ENCODE measurements around the gene HECTD4. TPM values are rescaled to one million over a fixed set of nuclear protein-coding genes. Genes with fewer than 3 reads are reported as not detected.
"Not testable (repeated sequence)": the region's sequence is repeated elsewhere in the genome, so short reads cannot be mapped to it uniquely, and the experiment has no call there.

The HECTD4 gene
- total RNA-seq, 1 donor from 2014 or later = 28.2 TPM

DNA sequence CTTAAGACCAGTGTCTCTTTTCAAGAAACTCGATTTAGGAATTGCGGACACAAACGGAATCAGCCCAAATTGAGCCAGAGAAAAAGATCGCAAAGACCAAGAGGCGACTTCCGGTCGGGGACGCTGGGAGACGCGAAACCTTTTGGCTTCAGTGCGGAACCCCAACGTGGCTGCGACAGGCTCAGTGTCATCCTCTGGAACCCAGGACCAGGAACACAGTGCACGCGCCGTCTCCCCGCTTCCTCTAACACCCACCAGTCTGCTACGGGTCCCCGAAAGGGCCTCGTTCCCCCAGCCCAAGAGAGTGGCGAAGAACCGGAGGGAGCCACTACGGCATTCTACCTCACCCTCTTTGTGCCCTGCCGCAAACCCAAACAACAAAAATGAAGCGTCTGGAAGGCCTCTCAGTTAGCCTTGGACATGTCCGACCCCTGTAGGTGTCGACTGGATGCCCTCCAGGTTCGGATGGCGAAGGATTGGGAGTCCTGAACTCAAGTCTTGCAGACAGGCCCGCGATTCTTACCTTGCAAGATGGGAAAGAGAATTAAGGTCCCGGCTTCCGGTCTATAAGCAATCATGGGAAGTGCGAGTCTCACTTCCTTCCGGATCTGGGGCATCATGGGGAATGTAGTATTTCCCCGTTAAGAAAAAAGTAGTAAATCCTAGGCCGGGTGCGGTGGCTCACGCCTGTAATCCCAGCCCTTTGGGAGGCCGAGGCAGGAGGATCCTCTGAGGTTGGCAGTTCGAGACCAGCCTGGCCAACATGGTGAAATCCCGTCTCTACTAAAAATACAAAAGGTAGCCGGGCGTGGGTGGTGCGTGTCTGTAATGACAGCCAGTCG, 27.1 kb upstream of the HECTD4 start, which contains the start of gene RPL6:
Gene RPL6, minus strand, starts transcription at position 542 of the 842 bp plus-strand sequence. CDS start 949 bp downstream, outside the sequence.
- DNase-seq (ENCODE audit: low spot score) = peak; percentile 87
- intact Hi-C loops (cut with DNase I) = no loop called here

DNA sequence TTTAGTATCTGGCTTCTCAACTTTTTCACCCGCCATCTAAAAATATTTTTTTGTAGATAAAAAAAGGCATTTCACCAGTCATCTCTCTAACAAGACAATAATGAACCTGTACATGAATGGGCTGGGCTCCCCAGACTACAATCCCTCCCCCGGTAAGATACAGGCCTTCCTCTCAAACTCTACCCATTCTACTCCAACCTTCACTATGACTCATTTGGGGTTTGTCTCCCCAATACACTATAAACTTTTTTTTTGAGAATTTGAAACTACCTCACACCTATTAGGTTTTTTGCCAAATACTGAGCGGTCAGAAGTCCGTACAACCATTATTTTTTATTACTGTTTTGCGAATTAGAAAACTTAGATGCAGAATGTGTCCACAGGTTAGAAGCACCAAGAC, 26.4 kb upstream of the HECTD4 start:
- no peak for DNase-seq (ENCODE audit: low spot score)
- intact Hi-C loops (cut with DNase I) = no loop called here

DNA sequence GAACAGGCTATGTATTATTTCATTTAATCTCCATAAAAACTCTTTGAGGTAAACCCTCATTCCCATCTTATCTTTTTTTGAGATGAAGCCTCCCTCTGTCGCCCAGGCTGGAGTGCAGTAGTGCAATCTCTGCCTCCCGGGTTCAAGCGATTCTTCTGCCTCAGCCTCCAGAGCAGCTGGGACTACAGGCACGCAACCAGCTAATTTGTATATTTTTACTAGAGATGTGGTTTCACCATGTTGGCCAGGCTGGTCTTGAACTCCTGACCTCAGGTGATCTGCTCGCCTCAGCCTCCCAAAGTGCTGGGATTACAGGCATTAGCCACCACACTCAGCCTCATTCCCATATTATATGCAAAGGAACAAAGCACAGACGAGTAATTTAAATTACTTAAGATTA, 25.5 kb upstream of the HECTD4 start:
- DNase-seq (ENCODE audit: low spot score); intact Hi-C loops (cut with DNase I): not testable (repeated sequence)

DNA sequence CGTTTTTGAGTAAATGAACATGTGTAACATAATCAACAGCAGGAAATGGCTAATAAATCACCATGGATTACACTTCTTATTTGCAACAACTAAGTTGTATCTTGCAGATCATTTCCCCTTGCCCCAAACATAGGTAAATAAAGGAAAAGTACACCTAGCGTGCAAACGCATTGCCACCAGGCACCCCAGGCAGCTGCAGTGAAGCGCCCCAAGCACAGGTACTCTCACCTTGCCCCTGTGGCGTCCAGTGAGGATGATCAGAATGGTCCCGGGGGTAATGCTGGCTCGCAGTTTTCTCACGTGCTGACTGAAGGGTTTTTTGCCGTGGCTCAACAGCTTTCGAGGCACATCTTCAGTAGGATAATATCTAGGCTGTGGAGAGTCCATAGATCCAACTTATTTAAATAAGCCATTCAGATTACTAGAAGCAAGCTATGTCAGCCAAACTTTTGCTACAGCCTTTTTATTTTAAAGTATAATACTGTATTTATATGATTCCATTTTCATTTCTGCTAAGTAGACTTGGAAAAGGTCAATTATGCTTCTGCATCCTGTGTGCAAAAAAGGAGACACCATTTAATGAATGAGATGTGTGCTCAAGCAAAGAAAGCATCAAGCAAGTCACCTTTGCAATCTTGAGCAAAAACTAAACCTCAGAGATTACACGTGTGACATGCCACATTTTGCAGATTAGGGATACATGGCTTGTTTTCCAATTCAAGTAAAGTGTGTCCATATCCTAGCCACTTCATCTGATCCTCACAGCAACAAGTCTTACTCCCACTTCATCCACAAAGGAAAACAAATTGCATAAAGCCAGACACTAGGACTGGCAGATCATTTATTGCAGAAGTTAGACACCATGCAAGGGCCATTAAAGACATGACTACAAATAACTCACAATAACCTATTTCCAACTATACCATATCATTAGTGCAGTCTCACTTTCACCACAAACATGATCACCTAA, 24.6 kb upstream of the HECTD4 start:
- DNase-seq (ENCODE audit: low spot score) = no peak
- intact Hi-C loops (cut with DNase I) = no loop called here

DNA sequence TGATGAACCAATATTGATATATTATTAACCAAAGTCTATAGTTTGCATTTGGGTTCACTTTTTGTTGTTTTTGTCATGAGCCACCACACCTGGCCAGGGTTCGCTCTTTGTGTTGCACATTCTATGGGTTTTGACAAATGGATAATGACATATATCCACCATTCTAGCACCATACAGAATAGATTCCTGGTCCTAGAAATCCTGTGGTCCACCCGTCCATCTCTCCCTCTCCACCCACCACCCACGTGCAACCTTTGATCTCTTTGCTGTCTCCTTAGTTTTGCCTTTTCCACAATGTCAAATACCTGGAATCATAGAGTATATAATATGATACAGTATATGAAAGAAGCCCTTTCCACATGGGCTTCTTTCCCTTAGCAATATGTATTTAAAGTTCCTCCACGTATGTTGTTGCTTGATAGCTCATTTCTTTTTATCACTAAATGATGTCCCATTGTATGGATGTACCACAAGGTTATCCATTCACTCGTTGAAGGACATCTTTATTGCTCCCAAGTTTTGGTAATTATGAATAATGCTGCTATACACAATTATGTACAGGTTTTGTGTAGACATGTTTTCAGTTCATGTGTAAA, 19.8 kb upstream of the HECTD4 start:
- no peak for DNase-seq (ENCODE audit: low spot score)
- intact Hi-C loops (cut with DNase I) = no loop called here

DNA sequence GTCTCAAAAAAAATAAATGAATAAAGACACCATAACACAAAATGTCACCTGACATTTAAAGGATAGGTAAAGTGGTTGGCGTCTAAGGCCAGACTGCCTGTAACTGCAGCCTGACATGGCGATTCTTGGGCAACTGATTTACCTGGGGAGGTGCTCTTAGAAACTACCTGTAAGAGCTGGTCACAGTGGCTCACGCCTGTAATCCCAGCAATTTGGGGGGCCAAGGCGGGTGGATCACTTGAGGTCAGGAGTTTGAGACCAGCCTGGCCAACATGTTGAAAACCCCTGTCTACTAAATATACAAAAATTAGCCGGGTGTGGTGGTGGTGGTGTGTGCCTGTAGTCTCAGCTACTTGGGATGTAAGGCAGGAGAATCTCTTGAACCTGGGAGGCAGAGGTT, 18.8 kb upstream of the HECTD4 start:
- no peak for DNase-seq (ENCODE audit: low spot score)
- intact Hi-C loops (cut with DNase I) = no loop called here

DNA sequence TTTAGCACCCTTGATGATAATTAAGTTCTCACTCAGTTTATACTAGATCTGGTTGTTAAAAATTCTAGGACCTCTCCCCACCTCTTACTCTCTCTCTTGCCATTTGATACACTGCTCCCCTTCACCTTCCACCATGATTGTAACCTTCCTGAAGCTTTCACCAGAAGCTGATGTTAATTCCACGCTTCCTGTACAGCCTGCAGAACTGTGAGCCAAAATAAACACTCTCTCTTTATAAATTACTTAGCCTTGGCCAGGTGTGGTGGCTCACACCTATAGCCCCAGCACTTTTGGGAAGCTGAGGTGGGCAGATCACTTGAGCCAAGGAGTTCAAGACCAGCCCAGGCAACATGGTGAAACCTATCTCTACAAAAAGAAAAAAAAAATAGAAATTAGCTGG, 11.1 kb upstream of the HECTD4 start:
- DNase-seq (ENCODE audit: low spot score) = no peak
- intact Hi-C loops (cut with DNase I) = no loop called here

DNA sequence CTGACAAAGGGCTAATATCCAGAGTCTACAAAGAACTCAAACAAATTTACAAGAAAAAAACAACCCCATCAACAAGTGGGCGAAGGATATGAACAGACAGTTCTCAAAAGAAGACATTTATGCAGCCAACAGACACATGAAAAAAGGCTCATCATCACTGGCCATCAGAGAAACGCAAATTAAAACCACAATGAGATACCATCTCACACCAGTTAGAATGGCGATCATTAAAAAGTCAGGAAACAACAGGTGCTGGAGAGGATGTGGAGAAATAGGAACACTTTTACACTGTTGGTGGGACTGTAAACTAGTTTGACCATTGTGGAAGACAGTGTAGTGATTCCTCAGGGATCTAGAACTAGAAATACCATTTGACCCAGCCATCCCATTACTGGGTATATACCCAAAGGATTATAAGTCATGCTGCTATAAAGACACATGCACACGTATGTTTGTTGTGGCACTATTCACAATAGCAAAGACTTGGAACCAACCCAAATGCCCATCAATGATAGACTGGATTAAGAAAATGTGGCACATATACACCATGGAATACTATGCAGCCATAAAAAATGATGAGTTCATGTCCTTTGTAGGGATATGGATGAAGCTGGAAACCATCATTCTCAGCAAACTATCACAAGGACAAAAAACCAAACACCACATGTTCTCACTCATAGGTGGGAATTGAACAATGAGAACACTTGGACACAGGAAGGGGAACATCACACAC, 7.9 kb upstream of the HECTD4 start:
- not testable (repeated sequence) for DNase-seq (ENCODE audit: low spot score)
- intact Hi-C loops (cut with DNase I) = loop anchor here (10.0 kb wide), 1 partner anchor 95 kb away; no protein-coding TSS in a partner anchor

DNA sequence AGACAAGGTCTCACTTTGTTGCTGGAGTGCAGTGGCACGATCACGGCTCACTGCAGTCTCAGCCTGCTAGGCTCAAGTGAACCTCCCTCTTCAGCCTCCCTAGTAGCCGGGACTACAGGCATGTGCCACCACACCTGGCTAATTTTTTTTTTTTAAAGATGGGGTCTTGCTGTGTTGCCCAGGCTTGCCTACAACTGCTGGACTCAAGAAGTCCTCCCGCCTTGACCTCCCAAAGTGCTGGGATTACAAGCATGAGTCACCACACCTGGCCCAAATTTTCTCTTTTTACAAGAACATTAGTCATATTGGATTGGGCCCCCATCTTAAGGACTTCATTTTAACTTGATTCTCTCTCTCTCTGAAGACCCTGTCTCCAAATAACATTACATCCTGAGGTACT, 7.0 kb upstream of the HECTD4 start:
- intact Hi-C loops (cut with DNase I) = loop anchor here (10.0 kb wide), 1 partner anchor 94 kb away; no protein-coding TSS in a partner anchor
- DNase-seq (ENCODE audit: low spot score) = no peak

DNA sequence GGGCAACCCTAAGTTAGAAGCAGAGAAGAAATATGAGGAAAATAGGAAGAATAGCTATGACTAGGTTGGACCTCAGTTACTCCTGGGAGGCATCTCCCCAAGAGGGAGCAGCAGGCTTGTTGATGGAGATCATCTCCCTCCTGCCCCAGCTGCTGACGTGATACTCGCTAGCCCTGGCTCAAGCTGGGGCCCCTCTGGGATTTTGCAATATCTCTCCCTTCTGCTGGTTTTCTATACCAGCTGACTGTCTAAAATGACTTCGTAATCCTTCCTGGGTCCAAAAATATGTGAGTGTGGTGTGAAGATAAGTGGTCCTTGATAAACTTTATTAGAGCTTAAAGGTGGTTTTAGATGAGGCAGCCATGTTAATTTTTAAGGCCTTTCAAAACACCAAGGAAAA, 4.5 kb upstream of the HECTD4 start:
- DNase-seq (ENCODE audit: low spot score) = no peak
- intact Hi-C loops (cut with DNase I) = loop anchor here (2.0 to 10.0 kb wide), 2 partner anchors 92 to 188 kb away; no protein-coding TSS in a partner anchor

DNA sequence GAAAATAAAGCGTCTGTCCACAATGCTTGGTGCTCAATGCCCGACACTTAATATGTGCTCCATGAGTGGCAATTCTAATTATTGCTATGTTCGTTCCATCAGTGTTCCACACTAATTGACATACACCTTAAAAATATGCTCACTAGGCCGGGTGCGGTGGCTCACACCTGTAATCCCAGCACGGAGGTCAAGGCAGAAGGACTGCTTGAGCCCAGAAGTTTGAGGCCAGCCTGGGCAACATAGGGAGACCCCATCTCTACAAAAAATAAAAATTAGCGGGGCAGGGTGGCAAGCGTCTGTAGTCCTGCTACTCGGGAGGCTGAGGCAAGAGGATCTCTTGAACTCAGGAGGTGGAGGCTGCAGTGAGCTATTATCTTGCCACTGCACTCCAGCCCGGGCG, 635 bp upstream of the HECTD4 start:
- DNase-seq (ENCODE audit: low spot score) = no peak

DNA sequence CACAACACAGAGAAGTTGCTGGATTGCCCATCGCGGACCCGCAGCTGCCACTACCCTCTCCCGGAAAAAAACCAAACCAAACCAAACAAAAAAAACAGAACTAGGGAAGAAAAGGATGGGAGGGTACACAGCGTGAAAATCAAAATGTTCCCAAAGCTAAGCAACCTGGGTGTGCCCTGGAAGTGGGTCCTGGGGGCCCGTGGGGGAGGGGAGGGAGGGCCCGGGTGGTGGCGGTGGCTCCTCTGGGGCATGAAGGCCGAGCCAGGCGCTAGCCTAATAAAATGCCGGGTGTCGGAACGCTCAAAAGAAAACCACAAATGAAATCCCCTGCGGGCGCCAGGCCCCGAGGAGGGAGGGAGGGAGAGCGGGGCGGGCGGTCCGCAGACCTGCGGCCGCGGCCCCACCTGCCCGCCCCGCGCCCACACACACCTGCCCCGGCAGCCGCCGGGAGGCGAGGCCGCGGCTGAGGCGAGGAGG, 787 bp downstream of the HECTD4 start:
- no peak for DNase-seq (ENCODE audit: low spot score)
- intact Hi-C loops (cut with DNase I) = loop anchor here (10.0 kb wide), 1 partner anchor 87 kb away; no protein-coding TSS in a partner anchor

More for the DNA sequence above, 635 bp upstream of the HECTD4 start:
- intact Hi-C loops (cut with DNase I) = loop anchor here (10.0 kb wide), 1 partner anchor 88 kb away; no protein-coding TSS in a partner anchor

DNA sequence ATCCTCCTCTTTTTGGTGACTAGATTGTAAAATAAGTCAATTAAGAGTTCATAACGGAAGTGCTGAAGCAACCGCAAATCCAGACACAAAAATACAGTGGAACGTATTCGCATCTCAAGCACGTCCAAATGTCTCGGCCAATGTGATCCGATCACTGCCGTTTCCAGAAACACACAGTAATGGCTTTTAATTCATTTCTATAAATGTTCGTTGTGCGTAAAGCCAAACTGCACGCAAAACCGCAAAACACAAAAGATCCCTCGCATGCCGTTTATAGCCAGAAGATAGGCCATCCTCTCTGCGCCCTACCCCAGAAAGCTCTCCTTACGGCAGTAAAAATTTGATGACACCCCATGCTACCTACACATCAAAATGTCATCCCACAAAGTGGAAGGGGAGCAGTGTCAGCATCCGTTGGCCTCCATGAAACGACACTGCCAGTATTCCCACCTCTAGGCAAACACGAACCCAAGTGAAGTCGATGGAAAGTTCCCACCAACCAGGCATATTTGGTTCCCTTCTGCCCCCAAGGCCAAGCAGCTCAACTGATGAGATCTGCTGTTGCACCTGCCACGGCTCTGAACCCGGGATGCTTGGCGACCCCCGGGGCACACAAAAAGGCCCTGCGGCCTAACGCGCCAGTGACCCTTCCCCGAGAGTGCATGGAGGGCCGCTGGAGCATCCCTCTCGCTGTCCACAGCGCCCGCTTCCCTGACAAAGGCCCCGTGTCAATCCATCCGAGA, 1.4 kb downstream of the HECTD4 start:
- intact Hi-C loops (cut with DNase I) = loop anchor here (10.0 kb wide), 1 partner anchor 86 kb away; no protein-coding TSS in a partner anchor
- no peak for DNase-seq (ENCODE audit: low spot score)

DNA sequence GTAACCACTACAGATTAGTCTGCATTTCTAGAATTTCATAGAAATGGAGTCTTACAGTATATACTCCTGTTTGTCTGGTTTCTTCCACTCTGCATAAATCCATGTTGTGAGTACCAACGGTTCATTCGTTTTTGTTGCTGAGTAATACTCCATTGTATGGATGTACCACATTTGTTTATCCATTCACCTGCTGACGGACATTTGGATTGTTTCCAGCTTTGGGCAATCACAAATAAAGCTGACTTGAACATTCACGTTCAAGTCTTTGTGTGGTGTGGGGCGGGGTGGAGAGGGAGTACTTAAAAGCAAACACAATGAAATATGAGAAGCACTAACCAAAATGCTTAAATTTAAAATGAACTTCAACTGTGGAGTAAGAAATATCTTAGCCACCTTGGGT, 7.1 kb downstream of the HECTD4 start:
- no peak for DNase-seq (ENCODE audit: low spot score)
- intact Hi-C loops (cut with DNase I) = no loop called here

DNA sequence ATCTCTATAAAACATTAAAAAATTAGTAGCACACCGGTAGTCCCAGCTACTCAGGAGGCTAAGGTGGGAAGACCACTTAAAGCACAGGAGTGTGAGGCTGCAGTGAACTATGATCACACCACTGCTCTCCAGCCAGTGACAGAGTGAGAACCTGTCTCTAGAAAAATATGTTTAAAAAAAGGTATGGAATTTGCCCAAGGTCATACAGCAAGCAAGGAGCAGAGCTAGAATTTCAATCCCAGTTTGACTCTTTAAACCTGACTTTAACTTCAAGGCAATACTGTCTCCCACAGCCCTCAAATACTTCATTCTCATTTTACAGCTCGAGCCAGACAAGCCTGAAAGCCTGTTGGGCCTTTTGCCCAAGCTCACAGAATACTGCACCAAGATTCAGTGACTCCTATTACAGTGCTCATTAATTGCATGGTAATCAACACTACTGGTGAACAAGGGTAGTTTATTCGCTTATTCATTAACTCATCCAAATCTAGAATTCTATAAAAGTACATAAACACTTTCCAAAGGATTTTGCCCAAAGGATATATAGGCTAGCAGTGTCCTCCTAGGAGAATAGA, 8.0 kb downstream of the HECTD4 start:
- DNase-seq (ENCODE audit: low spot score) = no peak
- intact Hi-C loops (cut with DNase I) = no loop called here

DNA sequence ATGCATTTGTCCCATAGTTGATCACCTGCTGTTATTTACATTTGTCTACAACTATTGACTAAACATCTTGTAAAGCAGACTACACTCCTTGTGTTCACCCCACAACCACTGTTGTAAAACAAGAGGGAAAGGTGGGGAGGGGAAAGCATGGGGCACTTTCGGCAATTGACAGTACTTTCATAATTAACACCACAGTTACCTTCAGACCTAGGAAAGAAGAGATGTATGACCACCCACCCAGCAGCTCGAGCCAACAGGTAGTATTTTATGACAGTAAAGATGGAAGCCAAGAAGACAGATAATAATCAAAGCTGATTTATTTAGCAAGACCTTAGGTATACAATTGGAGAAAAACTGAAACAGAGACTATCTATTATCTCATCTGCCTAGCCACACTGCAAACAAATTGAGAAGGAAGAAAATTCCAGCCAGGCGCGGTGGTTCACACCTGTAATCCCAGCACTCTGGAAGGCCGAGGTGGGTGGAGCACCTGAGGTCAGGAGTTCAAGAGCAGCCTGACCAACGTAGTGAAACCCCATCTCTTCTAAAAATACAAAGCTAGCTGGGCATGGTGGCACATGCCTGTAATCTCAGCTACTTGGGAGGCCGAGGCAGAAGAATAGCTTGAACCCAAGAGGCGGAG, 11.2 kb downstream of the HECTD4 start:
- no peak for DNase-seq (ENCODE audit: low spot score)
- intact Hi-C loops (cut with DNase I) = no loop called here

DNA sequence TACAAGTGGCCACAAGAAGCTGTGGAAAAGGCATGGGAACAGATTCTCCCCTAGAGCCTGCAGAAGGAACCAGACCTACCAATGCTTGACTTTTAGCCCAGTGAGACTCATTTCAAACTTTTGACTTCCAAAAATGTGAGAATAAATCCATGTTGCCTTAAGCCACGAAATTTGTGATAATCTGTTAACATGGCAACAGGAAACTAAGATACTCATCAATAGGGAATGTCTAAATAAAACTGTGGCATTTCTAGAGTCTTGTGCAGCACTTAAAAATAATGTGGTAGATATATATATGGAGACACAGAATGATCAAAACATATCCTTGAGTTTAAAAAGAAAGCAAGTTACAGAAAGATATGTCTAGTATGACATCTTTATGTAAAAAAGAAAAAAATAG, 12.0 kb downstream of the HECTD4 start:
- DNase-seq (ENCODE audit: low spot score) = no peak
- intact Hi-C loops (cut with DNase I) = no loop called here

All from cardiac septum (tissue), 1 donor.